ENCODE measurements around the gene SLC6A16. TPM values are rescaled to one million over a fixed set of nuclear protein-coding genes. Genes with fewer than 3 reads are reported as not detected.
A peak's percentile ranks its signal among the peaks of the same experiment; 100 is the strongest.
"Not testable (repeated sequence)": the region's sequence is repeated elsewhere in the genome, so short reads cannot be mapped to it uniquely, and the experiment has no call there.

SLC6A16 gene
- total and polyA plus RNA-seq, 7 donors: under 0.01 to 3.6 (median 1.2) TPM; not detected in 1

- H3K9me3 ChIP-seq: no peaks in the 10 kb centered on the region
- 71 to 93% methylated on average over 2 of the region's 2 CpGs for WGBS, 2 donors
- H3K27ac ChIP-seq: no peak overlapping the region
- no peaks in the 10 kb centered on the region for H3K27me3 ChIP-seq
- no peak for DNase-seq
- no peaks in the 10 kb centered on the region for H3K4me1 ChIP-seq
- no peak overlapping the region for H3K4me3 ChIP-seq
- TF ChIP-seq POLR2AphosphoS5 (IDR thresholded peaks at IDR 0.05): no peak
- TF ChIP-seq EP300 (IDR thresholded peaks at IDR 0.05): no peak
- no peak for TF ChIP-seq POLR2A (IDR thresholded peaks at IDR 0.05)
- TF ChIP-seq CTCF (IDR thresholded peaks at IDR 0.05): no peak
- H3K36me3 ChIP-seq: peaks cover 0 to 5% (median 0%) of the 10 kb centered on the region in 4 donors
- intact Hi-C loops (cut with DNase I): no loop called here
Observed at GRCh38 chr19:49328741-49329140, 3.8 kb upstream of the SLC6A16 start.

GRCh38 chr19:49327878-49328544 is 3.0 kb upstream of the SLC6A16 start:
- no peak for DNase-seq
- Histone ChIP-seq H3K27me3 (no peaks in the 10 kb centered on the region), H3K36me3 (peaks cover 0 to 5% (median 0%) of the 10 kb centered on the region in 4 donors), H3K27ac (no peak overlapping the region), H3K9me3 (peaks cover 0 to 2% (median 0%) of the 10 kb centered on the region in 4 donors), H3K4me1 (no peaks in the 10 kb centered on the region), H3K4me3 (no peak overlapping the region)
- no peak for TF ChIP-seq EP300 (IDR thresholded peaks at IDR 0.05)
- peak in 3 of 4 experiments; percentile 41 to 54 (median 46) for TF ChIP-seq CTCF (IDR thresholded peaks at IDR 0.05)
- TF ChIP-seq POLR2AphosphoS5 (IDR thresholded peaks at IDR 0.05): no peak
- TF ChIP-seq POLR2A (IDR thresholded peaks at IDR 0.05): no peak
- intact Hi-C loops (cut with DNase I): no loop called here
- 15 to 37% methylated on average over 2 of the region's 2 CpGs for WGBS, 2 donors

DNA sequence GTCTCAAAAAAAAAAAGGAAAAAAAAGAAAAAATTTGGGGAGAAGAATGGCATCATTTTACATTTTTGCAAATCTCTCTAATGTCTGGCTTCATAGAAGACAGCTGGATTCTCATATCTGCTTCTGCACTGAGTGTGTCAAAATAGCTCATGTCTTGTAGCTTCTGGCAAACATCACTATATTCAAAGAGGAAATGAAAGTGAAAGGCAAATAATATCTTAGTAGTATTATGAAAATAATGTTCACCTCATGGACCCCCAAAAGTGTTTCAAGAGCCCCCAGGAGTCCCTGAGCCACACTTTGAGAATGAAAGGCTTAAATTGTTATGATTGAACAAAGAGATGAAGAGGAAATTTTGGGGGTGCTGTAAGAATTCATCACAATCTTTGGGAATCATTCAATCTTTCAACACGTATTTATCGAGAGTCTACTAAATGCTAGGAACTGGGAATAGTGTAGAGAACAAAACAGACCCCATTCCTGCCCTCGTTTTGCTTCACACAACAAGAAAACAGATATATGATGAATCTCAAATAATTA is 1.2 kb upstream of the SLC6A16 start:
- DNase-seq: no peak
- 83 to 84% methylated on average over 3 of the region's 3 CpGs for WGBS, 2 donors
- intact Hi-C loops (cut with DNase I): no loop called here

DNA sequence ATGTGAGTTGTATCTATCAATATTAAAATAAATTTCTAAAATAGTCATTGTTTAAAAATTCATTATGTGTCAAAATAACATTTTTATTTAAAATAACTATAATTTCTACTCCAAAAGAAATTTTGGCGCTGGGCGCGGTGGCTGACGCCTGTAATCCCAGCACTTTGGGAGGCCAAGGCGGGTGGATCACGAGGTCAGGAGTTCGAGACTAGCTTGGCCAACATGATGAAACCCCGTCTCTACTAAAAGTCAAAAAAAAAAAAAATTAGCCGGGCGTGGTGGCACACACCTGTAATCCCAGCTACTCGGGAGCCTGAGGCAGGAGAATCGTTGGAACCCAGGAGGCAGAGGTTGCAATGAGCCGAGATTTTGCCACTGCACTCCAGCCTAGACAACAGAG is 765 bp upstream of the SLC6A16 start:
- H3K4me1 ChIP-seq; intact Hi-C loops (cut with DNase I); DNase-seq; H3K27ac ChIP-seq; H3K36me3 ChIP-seq; H3K4me3 ChIP-seq; H3K27me3 ChIP-seq; H3K9me3 ChIP-seq: not testable (repeated sequence)
- 85 to 87% methylated on average over 13 of the region's 13 CpGs for WGBS, 2 donors

More for the DNA sequence above, 1.2 kb upstream of the SLC6A16 start:
- Histone ChIP-seq H3K4me1 (no peaks in the 10 kb centered on the region), H3K27ac (no peak overlapping the region), H3K36me3 (peaks cover 0 to 5% (median 0%) of the 10 kb centered on the region in 4 donors), H3K27me3 (no peaks in the 10 kb centered on the region), H3K4me3 (no peak overlapping the region), H3K9me3 (peaks cover 0 to 2% (median 0%) of the 10 kb centered on the region in 4 donors)
- no peak for TF ChIP-seq CTCF (IDR thresholded peaks at IDR 0.05)
- no peak for TF ChIP-seq POLR2A (IDR thresholded peaks at IDR 0.05)
- no peak for TF ChIP-seq EP300 (IDR thresholded peaks at IDR 0.05)
- no peak for TF ChIP-seq POLR2AphosphoS5 (IDR thresholded peaks at IDR 0.05)

- Histone ChIP-seq H3K36me3 (no peaks in the 10 kb centered on the region), H3K4me1 (no peaks in the 10 kb centered on the region), H3K27ac (no peak overlapping the region), H3K27me3 (no peaks in the 10 kb centered on the region), H3K9me3 (no peaks in the 10 kb centered on the region), H3K4me3 (no peak overlapping the region)
- intact Hi-C loops (cut with DNase I): no loop called here
- DNase-seq: no peak
- TF ChIP-seq POLR2A (IDR thresholded peaks at IDR 0.05) (no peak), POLR2AphosphoS5 (IDR thresholded peaks at IDR 0.05) (no peak), CTCF (IDR thresholded peaks at IDR 0.05) (no peak), EP300 (IDR thresholded peaks at IDR 0.05) (no peak)
Observed at GRCh38 chr19:49318296-49318695, 6.7 kb downstream of the SLC6A16 start.

Measured in sigmoid colon (tissue), 7 donors.